Lung (tissue), 12 donors: ENCODE measurements around the gene SYVN1. TPM values are rescaled to one million over a fixed set of nuclear protein-coding genes. Genes with fewer than 3 reads are reported as not detected.
A peak's percentile ranks its signal among the peaks of the same experiment; 100 is the strongest.

Source experiments
- ATAC-seq: fragments of 200-7000 bp; cut with Tn5 transposase; one replicate; pipeline ENCODE4 v1.9.1; 2020; ENCODE audit warnings: moderate number of reproducible peaks; ENCODE audit not compliant: insufficient read depth, low FRiP score
- DNase-seq, 3 donors: peaks; one replicate each; pipeline ENCODE4 v3.0.0-alpha.2; 2013 to 2017
- H3K27ac ChIP-seq, 2 donors: one replicate each; pipeline ENCODE4 v1.5.1; 2013; ENCODE audit warnings: mild to moderate bottlenecking in 2 of 2, moderate library complexity in 2 of 2, control low read depth in 1 of 2, inconsistent platforms in 1 of 2, low read depth in 1 of 2, low read length in 1 of 2
- H3K27me3 ChIP-seq, 3 donors: one replicate each; pipeline ENCODE4 v1.5.1; 2013; ENCODE audit warnings: low read length in 2 of 3; ENCODE audit not compliant: control insufficient read depth in 3 of 3, insufficient read depth in 3 of 3
- H3K36me3 ChIP-seq, 4 donors: one replicate each; pipeline ENCODE4 v1.5.1; 2013; ENCODE audit warnings: low read length in 4 of 4, mild to moderate bottlenecking in 1 of 4, moderate library complexity in 1 of 4; ENCODE audit not compliant: control insufficient read depth in 4 of 4, insufficient read depth in 4 of 4
- H3K4me1 ChIP-seq, 5 donors: one replicate each; pipeline ENCODE4 v1.5.1; 2013; ENCODE audit warnings: low read length in 5 of 5, mild to moderate bottlenecking in 2 of 5, moderate library complexity in 1 of 5; ENCODE audit not compliant: control insufficient read depth in 5 of 5, insufficient read depth in 5 of 5
- H3K4me3 ChIP-seq: one replicate; pipeline ENCODE4 v1.5.1; 2013; ENCODE audit warnings: mild to moderate bottlenecking, control low read depth, moderate library complexity
- H3K9ac ChIP-seq, 2 donors: one replicate each; pipeline ENCODE4 v1.5.1; 2013; ENCODE audit warnings: low read length in 2 of 2, control low read depth in 1 of 2; ENCODE audit not compliant: insufficient read depth in 1 of 2
- H3K9me3 ChIP-seq, 4 donors: one replicate each; pipeline ENCODE4 v1.5.1; 2013; ENCODE audit warnings: low read length in 3 of 4, mild to moderate bottlenecking in 1 of 4, moderate library complexity in 1 of 4; ENCODE audit not compliant: control insufficient read depth in 4 of 4, insufficient read depth in 3 of 4
- CTCF ChIP-seq: IDR thresholded peaks from 2 replicates; pipeline ENCODE4 v1.5.1; 2012; ENCODE audit warnings: mild to moderate bottlenecking; ENCODE audit errors: control extremely low read depth, extremely low read depth
- WGBS, 2 donors: extraction: QIAGEN DNeasy Blood & Tissue Kit; methylation state at CpG; one replicate each; pipeline ENCODE4 v1.1.7; 2013; 5-methylcytosine and 5-hydroxymethylcytosine counted together
- polyA plus RNA-seq, 2 donors: library from polyadenylated mRNA; stranded (reverse); fragments of 200-250 nt; gene quantifications; one replicate each; pipeline ENCODE4 v1.2.1, GENCODE V29; 2013
- total RNA-seq, 2 donors: library from RNA; depleted of rRNA in 1 of 2; stranded (reverse); fragments of >200 nt in 1 of 2; gene quantifications; one replicate each; pipeline ENCODE4 v1.2.1, GENCODE V29; 2014 to 2021
- donor health status: control.
- donor health status: control.
- donor health status: Bipolar disorder and iron deficiency.
- donor health status: healthy.
- donor health status: DM: yes; HTN: yes; CAD: no.

Gene SYVN1
- total and polyA plus RNA-seq, 4 donors, result 31.6 to 80.7 (median 37.6) TPM

DNA sequence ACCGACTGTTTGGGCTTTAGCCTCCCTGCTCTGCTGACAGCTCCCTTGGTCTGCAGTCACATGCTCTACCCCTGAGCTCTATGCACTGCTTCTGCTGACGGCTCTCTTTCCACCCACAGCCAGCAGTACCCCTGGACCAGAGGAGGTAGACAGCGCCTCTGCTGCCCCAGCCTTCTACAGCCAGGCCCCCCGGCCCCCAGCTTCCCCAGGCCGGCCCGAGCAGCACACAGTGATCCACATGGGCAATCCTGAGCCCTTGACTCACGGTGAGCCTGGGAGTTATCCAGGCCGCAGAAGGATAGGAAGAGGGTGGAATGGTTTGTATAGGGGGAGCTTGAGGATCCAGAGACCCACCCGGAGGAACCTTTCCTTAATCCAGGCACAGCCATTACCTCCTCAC is 47.5 kb downstream of the SYVN1 start:
- no peaks in the 10 kb centered on the region for H3K9me3 ChIP-seq
- H3K4me3 ChIP-seq, result no peak overlapping the region
- no peak overlapping the region for H3K27ac ChIP-seq
- H3K4me1 ChIP-seq, result peaks cover 0 to 22% (median 8%) of the 10 kb centered on the region in 5 donors
- ATAC-seq (no peak), DNase-seq (no peak)
- no peak overlapping the region for H3K9ac ChIP-seq
- H3K36me3 ChIP-seq, result peaks cover 4 to 41% (median 16%) of the 10 kb centered on the region in 4 donors
- no peaks in the 10 kb centered on the region for H3K27me3 ChIP-seq
- TF ChIP-seq CTCF, result no peak
- WGBS, 2 donors, result 93 to 94% methylated on average over 9 of the region's 9 CpGs

- Histone ChIP-seq H3K27me3 (no peaks in the 10 kb centered on the region), H3K36me3 (peaks cover 4 to 39% (median 17%) of the 10 kb centered on the region in 4 donors), H3K9me3 (no peaks in the 10 kb centered on the region), H3K4me1 (peaks cover 0 to 22% (median 8%) of the 10 kb centered on the region in 5 donors), H3K27ac (no peak overlapping the region), H3K9ac (no peak overlapping the region), H3K4me3 (no peak overlapping the region)
- DNase-seq (no peak), ATAC-seq (no peak)
- TF ChIP-seq CTCF, result no peak
- WGBS, 2 donors, result 87 to 91% methylated on average over 4 of the region's 4 CpGs
Observed at GRCh38 chr11:65085446-65085845, 48.9 kb downstream of the SYVN1 start.

DNA sequence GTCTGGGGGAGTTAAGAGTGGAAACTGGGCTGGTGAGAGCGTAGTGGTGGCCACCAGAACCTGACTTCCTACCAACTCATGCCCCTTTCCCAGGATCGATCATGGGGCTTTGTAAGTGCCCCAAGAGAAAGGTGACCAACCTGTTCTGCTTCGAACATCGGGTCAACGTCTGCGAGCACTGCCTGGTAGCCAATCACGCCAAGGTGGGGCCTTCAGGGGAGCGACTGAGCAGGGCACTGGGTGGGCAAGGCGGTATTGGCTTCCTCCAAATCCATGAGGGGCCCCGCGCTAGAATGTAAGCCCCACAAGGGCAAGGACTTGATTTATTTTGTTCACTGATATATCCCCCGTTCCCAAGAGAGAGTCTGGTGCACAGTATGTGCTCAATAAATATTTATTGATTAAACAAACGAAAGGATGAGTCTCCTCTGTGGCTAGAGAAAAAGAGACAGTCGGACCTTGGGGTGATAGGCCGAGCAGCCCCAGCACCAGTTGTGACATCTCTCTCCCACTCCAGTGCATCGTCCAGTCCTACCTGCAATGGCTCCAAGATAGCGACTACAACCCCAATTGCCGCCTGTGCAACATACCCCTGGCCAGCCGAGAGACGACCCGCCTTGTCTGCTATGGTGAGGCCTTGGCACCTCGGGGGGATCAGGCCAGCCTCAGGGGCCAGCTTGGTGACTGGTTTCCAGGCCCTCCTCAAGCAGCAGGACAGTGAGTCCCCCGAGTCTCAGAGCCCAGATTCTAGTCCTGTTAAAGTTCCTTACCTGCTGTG is 49.5 kb downstream of the SYVN1 start:
- 46 to 50% methylated on average over 23 of the region's 23 CpGs for WGBS, 2 donors
- H3K27me3 ChIP-seq, result no peaks in the 10 kb centered on the region
- no peak for ATAC-seq
- H3K4me3 ChIP-seq, result peak overlapping the region; percentile 82
- TF ChIP-seq CTCF, result no peak
- H3K27ac ChIP-seq, result peak overlapping the region; percentile 58 to 73
- H3K36me3 ChIP-seq, result peaks cover 4 to 39% (median 17%) of the 10 kb centered on the region in 4 donors
- no peak for DNase-seq
- H3K4me1 ChIP-seq, result peaks cover 0 to 22% (median 8%) of the 10 kb centered on the region in 5 donors
- H3K9ac ChIP-seq, result peak overlapping the region; percentile 69 to 92
- no peaks in the 10 kb centered on the region for H3K9me3 ChIP-seq
